SH-SY5Y (cell line): Measurements from ENCODE around the gene WDFY1.

Experiments used
- GATA2 ChIP-seq: IDR thresholded peaks from 2 replicates; pipeline ENCODE4 v1.6.1; 2011; ENCODE audit warnings: mild to moderate bottlenecking, low read depth, low read length
- GATA3 ChIP-seq: IDR thresholded peaks from 2 replicates; pipeline ENCODE4 v1.6.1; 2011; ENCODE audit warnings: low read depth, mild to moderate bottlenecking, low read length, moderate library complexity

DNA sequence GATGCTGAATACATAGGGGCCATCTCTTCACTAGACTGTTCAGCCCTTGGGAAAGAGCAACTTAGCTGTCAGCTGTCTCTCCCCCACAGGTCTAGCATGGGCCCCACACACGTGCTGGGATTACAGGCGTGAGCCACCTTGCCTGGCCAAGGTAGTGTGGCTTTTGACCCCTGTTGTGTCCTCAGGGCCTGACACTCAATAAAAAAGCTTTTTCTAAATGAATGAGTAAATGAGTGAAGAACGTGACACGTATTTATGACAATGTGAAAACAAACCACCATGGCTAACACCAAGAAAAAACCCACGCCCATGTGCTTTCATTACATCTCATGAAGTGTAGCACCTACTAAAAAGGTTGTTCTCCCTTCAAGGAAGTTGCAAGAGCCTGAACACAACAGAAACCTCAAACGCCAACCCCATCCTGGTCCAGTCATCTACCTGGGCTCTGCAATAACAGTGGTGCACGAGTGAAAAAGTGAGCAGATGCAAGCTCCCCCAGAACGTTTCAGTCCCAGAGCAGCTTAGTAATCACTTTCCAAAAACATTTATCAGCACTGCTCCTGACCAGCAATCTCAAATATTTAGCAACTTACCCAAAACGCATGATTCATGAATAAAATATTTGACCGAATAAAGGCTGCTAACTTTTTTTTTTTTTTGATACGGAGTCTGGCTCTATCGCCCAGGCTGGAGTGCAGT is 3.4 kb downstream of the WDFY1 start:
- no peak for TF ChIP-seq GATA3
- no peak for TF ChIP-seq GATA2
